NCI-H128 (cell line): Measurements from ENCODE around the gene CCL19.
"Not testable (repeated sequence)": the region's sequence is repeated elsewhere in the genome, so short reads cannot be mapped to it uniquely, and the experiment has no call there.

Experiments
- DNase-seq: peaks from one replicate; lab custom pipeline; 2025; ENCODE audit not compliant: unreplicated experiment; lab: John Stamatoyannopoulos, UW

Gene CCL19

GRCh38 chr9:34690983-34691935, at the start of gene CCL19:
TSS of gene CCL19 (minus strand) at chr9:34691276. CDS start at chr9:34691139, 137 bp downstream.
- DNase-seq = no peak

DNA sequence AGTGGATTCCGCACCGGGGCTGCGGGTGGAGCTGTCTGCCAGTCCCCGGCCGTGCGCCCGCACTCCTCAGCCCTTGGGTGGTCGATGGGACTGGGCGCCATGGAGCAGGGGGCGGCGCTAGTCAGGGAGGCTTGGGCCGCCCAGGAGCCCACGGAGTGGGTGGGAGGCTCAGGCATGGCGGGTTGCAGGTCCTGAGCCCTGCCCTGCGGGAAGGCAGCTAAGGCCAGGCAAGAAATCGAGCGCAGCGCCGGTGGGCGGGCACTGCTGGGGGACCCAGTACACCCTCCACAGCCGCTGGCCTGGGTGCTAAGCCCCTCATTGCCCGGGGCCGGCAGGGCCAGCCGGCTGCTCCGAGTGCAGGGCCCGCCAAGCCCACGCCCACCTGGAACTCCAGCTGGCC, 49.1 kb upstream of the CCL19 start:
- not testable (repeated sequence) for DNase-seq

- DNase-seq = no peak
Measured at GRCh38 chr9:34737677-34738260, 46.7 kb upstream of the CCL19 start.

DNA sequence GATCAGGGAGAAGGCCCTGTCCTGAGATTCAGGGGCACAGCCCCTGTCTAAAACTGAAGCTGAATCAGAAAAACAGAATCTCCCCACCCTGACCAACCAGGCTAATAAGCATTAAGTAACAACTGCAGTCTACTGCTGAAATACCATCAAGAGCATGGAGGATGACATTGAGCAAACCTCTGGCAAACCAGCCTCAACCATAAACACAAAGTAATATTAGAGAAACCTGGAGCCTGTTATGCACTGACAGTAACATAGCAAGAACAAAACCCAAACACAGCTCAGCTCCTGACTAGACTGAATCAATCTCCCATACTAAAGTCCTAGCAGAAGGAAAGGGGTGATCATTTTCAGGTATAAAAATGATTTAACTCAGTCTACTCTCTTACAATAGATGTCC, 43.6 kb upstream of the CCL19 start:
- DNase-seq = no peak

- no peak for DNase-seq
Measured at GRCh38 chr9:34732886-34733285, 41.8 kb upstream of the CCL19 start.

- DNase-seq = no peak
Measured at GRCh38 chr9:34732478-34732877, 41.4 kb upstream of the CCL19 start.

- no peak for DNase-seq
Measured at GRCh38 chr9:34723141-34723540, 32.1 kb upstream of the CCL19 start.

DNA sequence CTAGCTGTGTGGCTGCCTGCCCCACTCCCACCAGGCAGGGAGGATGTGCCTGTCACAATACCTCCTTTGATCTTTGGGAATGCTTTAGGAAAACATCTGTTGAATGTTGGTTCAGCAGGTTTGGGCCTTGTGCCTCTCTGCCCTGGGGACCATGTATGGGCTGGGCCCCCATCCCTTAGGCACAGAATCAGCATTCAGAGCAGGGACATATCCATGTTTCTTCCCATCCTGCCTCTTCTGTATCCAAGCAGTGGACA, 28.6 kb upstream of the CCL19 start:
- DNase-seq = not testable (repeated sequence)

DNA sequence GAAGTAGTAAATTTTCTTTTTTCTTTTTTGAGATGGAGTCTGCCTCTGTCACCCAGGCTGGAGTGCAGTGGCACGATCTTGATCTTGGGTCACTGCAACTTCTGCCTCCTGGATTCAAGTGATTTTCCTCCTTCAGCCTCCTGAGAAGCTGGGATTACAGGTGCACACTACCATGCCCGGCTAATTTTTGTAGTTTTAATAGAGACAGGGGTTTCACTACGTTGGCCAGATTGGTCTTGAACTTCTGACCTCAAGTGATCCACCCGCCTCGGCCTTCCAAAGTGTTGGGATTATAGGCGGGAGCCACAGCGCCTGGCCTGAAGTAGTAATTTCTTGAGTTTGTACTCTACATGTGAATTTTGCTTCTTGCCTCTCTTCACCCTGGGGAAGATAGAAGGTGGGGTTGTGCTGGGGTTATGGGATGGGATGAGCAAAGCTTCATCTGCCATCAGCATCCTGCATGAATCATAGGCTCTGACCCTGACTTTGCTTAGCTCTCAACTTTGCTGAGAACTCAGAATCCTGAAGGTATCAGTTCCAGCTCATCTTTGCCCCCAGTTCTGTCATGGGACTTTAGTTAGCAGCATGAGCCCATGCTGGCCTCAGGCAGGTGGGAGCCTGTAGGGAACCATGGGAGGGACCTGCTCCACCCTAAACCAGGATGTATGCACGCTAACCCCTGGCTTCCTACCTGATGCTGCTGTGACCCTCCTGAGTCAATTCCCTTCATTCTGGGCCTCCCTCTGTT, 28.1 kb upstream of the CCL19 start:
- no peak for DNase-seq

- no peak for DNase-seq
Measured at GRCh38 chr9:34717996-34718614, 27.0 kb upstream of the CCL19 start.

DNA sequence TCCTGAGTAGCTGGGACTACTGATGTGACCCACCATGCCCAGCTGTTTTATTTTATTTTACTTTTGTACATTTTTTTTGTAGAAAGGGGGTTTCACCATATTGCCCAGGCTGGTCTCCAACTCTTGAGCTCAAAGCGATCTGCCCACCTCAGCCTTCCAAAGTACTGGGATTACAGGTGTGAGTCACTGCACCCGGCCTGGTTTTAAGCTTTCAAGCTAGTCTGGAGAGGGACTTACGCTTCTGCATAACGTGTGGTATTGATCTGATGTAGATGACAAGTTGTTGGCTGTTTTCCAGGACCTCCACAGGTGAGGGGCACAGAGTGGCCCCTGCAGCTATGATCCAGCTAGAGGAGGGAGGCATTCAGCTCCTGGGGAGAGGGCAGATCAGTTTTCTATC, 25.6 kb upstream of the CCL19 start:
- DNase-seq = no peak

DNA sequence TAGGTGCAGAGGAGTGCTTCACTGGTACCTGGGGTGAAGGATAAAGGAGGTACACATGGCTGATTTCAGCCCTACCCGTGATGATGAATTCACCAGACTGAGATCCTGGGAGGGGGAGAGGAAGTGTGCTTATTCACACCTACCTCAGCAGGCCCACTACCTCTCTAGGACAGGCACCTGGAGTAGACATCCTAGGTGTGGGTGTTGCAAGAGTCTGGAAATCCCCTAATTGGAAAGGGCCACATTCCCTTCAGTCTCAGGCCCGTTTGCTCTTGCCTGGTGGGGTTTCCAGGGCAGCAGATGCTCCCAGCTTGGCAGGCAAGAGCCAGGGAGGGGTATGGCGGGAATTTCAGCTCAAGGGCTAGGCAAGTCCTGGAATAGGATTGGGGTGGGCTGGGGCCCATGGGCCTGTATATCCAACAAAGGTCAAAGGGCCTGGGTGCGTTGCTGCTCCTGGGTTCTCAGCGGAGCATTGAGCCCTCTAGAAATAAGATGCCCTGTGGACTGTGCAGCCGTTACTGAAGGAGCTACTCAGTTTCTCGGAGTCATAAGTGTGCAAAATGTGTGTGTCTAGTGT, 24.7 kb upstream of the CCL19 start:
- DNase-seq = no peak

DNA sequence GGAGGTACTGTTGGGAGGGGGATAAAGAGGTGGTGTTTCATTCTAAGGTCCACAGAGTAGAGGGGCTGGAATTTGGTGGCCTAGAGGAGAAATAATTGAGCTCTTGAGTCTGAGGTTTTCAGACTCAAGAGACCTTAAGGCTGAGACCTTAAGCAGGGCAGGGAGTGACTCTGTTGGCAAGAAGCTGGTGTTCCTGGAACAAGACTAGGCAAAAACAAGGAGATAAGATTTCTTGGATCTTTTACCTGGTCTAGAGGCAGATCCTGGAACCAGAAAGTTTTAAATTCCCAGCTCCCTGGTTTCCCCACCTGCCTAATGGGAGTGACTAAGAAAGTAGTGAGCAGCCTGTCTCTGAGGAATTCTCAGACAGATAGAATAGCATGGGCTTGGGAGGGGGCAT, 22.9 kb upstream of the CCL19 start:
- no peak for DNase-seq

GRCh38 chr9:34712140-34712539, 21.1 kb upstream of the CCL19 start:
- DNase-seq = no peak

DNA sequence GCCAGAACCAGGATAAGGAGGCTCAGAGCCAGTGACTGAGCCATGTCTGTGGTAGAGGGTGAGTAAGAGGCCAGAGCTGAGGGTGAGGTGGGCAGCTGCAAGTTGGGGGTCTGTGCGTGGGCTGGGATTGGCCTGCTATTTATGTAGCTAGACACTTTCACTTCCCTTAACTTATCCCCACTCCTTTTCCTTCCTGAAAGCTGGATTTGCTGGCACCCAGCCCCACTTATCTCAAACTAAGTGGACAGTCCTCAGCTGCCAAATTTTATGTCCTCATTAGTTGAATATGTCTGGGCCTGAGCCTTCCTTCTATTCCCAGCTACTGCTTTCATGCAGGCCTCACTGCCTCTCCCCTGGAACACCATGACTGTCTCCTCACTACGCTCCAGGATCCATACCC, 18.9 kb upstream of the CCL19 start, which contains the start of gene CCL21:
CCL21 (minus strand) TSS at position 114 of the 400 bp plus-strand sequence; CDS start at position 44, 70 bp downstream.
- no peak for DNase-seq

GRCh38 chr9:34709196-34709978, 18.3 kb upstream of the CCL19 start:
- no peak for DNase-seq

- no peak for DNase-seq
Measured at GRCh38 chr9:34707130-34707529, 16.1 kb upstream of the CCL19 start.

DNA sequence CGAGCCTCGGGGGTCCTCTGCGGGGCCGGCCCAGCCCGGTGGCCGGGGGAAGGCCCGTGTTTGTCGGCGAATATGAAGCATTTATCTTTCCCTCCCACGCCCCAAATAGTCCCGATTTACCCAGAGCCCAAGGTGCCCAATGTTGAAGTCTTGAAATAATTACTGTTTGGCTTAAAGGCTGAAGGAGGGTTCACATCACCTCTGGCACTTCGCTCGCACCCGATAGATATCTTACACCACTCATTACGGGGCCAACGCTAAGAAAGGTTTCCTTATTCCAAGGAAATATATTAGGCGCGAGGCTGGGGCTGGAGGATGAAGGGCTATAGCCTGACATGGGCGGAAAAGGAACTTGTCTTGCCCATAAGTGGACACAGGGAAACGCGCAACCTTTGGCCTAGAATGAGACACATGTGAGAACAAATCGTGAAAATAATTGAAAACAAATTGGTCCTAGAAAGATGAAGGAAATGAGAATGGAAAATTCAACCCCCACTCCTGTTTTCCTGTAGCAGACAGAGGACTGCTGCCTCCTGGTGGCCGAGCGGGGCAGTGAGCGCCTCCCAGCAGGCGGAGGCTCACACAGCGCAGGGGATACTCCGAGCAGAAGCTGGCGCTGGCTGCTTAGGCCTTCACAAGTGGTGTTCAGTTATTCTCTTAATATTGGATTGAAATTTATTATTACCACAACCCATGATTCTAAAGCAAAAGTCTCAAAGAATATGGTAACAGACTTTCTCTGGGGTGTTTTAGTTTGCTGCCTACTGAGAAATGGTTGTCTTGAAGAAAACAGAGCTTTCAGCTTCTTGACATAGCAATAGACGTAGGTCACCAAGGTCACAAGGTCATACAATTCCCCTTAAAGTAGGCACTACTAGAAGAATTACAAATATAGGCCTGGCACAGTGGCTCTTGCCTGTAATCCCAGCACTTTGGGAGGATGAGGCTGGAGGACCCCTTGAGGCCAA, 11.0 kb upstream of the CCL19 start:
- DNase-seq = no peak
